ENCODE measurements around the gene KLF11. TPM values are rescaled to one million over a fixed set of nuclear protein-coding genes. Genes with fewer than 3 reads are reported as not detected.

KLF11 gene
- total and polyA plus RNA-seq, 10 donors: 5.4 to 46.1 (median 30.1) TPM

DNA sequence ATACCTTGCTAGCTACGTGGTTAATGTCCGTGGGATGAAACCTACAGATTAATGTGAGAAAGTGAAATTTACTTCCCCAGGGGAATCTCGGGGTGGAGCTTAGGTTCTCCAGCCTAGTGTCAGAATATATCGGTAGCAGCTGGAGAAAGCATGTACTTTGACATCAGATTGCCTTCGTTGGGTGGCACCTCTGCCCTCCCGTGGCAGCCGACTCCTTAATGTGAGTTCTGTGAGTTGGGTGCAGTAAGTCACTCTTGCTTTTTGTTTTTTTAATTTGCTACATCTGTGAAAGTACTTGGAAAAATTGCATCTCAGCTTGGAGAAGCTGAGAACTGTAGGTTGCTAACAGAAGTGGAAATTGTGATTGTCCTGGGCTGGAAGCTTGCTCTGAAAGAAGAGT, 3.6 kb downstream of the KLF11 start:
- Histone ChIP-seq H3K4me1 (peaks cover 20 to 76% (median 53%) of the 10 kb centered on the region in 6 donors), H3K27ac (peak overlapping the region in 2 of 8 donors; percentile 11 to 12), H3K4me3 (no peak overlapping the region), H3K36me3 (peaks cover 0 to 60% (median 22%) of the 10 kb centered on the region in 6 donors), H3K27me3 (replicated peaks in 1 of 7) (peaks cover 0 to 7% (median 0%) of the 10 kb centered on the region in 7 donors), H3K9me3 (no peaks in the 10 kb centered on the region)
- intact Hi-C loops (cut with DNase I; ENCODE audit: low total_unique reads): loop anchor here (5.0 kb wide), 2 partner anchors 65 to 230 kb away; no protein-coding TSS in a partner anchor
- TF ChIP-seq POLR2A (IDR thresholded peaks at IDR 0.05): no peak
- TF ChIP-seq POLR2AphosphoS5 (IDR thresholded peaks at IDR 0.05): no peak
- DNase-seq: peak; percentile 41
- WGBS, 5 donors: 67 to 85% (median 75%) methylated on average over 7 of the region's 7 CpGs

DNA sequence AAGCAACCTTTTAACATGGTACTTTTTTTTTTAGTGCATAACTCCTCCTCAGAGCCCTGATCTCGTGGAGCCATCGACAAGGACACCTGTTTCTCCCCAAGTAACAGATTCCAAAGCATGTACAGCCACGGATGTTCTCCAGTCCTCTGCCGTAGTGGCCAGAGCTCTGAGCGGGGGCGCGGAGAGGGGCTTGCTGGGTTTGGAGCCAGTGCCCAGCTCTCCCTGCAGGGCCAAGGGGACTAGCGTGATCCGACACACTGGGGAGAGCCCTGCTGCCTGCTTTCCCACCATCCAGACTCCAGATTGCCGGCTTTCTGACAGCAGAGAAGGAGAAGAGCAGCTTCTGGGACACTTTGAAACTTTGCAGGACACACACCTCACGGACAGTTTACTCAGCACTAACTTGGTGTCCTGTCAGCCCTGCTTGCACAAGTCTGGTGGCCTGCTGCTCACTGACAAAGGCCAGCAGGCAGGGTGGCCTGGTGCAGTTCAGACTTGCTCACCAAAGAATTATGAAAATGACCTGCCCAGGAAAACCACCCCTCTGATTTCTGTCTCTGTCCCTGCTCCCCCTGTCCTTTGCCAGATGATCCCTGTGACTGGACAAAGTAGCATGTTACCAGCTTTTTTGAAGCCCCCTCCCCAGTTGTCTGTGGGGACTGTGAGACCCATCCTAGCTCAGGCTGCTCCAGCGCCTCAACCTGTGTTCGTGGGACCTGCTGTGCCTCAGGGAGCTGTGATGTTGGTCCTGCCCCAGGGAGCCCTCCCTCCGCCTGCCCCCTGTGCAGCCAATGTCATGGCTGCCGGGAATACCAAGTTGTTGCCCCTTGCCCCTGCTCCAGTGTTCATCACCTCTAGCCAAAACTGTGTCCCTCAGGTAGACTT, 4.5 kb downstream of the KLF11 start:
- Histone ChIP-seq H3K4me1 (peaks cover 16 to 74% (median 45%) of the 10 kb centered on the region in 6 donors), H3K4me3 (peak overlapping the region in 1 of 8 donors; percentile 11), H3K9me3 (no peaks in the 10 kb centered on the region), H3K27ac (peak overlapping the region in 3 of 8 donors; percentile 11 to 21 (median 12)), H3K36me3 (peaks cover 0 to 70% (median 31%) of the 10 kb centered on the region in 6 donors), H3K27me3 (replicated peaks in 1 of 7) (no peaks in the 10 kb centered on the region)
- WGBS, 5 donors: 80 to 91% (median 90%) methylated on average over 12 to 15 of the region's 15 CpGs
- DNase-seq: peak; percentile 74
- intact Hi-C loops (cut with DNase I; ENCODE audit: low total_unique reads): loop anchor here (5.0 kb wide), 2 partner anchors 66 to 231 kb away; no protein-coding TSS in a partner anchor
- TF ChIP-seq POLR2AphosphoS5 (IDR thresholded peaks at IDR 0.05): peak in 1 of 3 donors; percentile 6
- TF ChIP-seq POLR2A (IDR thresholded peaks at IDR 0.05): no peak
- TF ChIP-seq CTCF (IDR thresholded peaks at IDR 0.05 in 8 of 11, conservative IDR thresholded peaks at IDR 0.05 in 3 of 11): no peak

- no peaks in the 10 kb centered on the region for H3K27me3 ChIP-seq (replicated peaks in 1 of 7)
- H3K4me1 ChIP-seq: peaks cover 18 to 81% (median 51%) of the 10 kb centered on the region in 6 donors
- DNase-seq: peak; percentile 72
- intact Hi-C loops (cut with DNase I; ENCODE audit: low total_unique reads): loop anchor here (5.0 kb wide), 2 partner anchors 66 to 231 kb away; no protein-coding TSS in a partner anchor
- H3K36me3 ChIP-seq: peaks cover 2 to 77% (median 38%) of the 10 kb centered on the region in 6 donors
- peak overlapping the region in 2 of 8 donors; percentile 12 to 21 for H3K27ac ChIP-seq
- TF ChIP-seq POLR2AphosphoS5 (IDR thresholded peaks at IDR 0.05) (no peak), CTCF (IDR thresholded peaks at IDR 0.05 in 8 of 11, conservative IDR thresholded peaks at IDR 0.05 in 3 of 11) (peak; percentile 46 to 77 (median 65))
- H3K9me3 ChIP-seq: no peaks in the 10 kb centered on the region
- H3K4me3 ChIP-seq: peak overlapping the region in 1 of 8 donors; percentile 11
- WGBS, 5 donors: 38 to 74% (median 67%) methylated on average over 5 to 10 of the region's 10 CpGs
Observed at GRCh38 chr2:10048501-10049171, 5.3 kb downstream of the KLF11 start.

- WGBS, 5 donors: 89 to 93% (median 92%) methylated on average over 16 of the region's 16 CpGs
- Histone ChIP-seq H3K9me3 (no peaks in the 10 kb centered on the region), H3K4me1 (peaks cover 8 to 84% (median 49%) of the 10 kb centered on the region in 6 donors), H3K36me3 (peaks cover 2 to 87% (median 44%) of the 10 kb centered on the region in 6 donors), H3K4me3 (no peak overlapping the region), H3K27me3 (replicated peaks in 1 of 7) (no peaks in the 10 kb centered on the region), H3K27ac (no peak overlapping the region)
- DNase-seq: peak; percentile 55
- intact Hi-C loops (cut with DNase I; ENCODE audit: low total_unique reads): no loop called here
- TF ChIP-seq POLR2AphosphoS5 (IDR thresholded peaks at IDR 0.05): no peak
- no peak for TF ChIP-seq POLR2A (IDR thresholded peaks at IDR 0.05)
- no peak for TF ChIP-seq CTCF (IDR thresholded peaks at IDR 0.05 in 8 of 11, conservative IDR thresholded peaks at IDR 0.05 in 3 of 11)
Observed at GRCh38 chr2:10052216-10052615, 8.9 kb downstream of the KLF11 start.
